ENCODE results near the gene GSE1. TPM values are rescaled to one million over a fixed set of nuclear protein-coding genes. Genes with fewer than 3 reads are reported as not detected.

The GSE1 gene
- total RNA-seq, 4 donors from 2014 or later: 79.7 to 196 (median 143) TPM

GRCh38 chr16:85642762-85643358 lies 29.7 kb downstream of the GSE1 start:
- no peak for TF ChIP-seq CTCF (IDR thresholded peaks at IDR 0.05)
- TF ChIP-seq POLR2A (IDR thresholded peaks at IDR 0.05): no peak
- Histone ChIP-seq H3K9me3 (no peaks in the 10 kb centered on the region), H3K27me3 (no peaks in the 10 kb centered on the region), H3K36me3 (no peaks in the 10 kb centered on the region), H3K27ac (no peak overlapping the region), H3K4me3 (no peak overlapping the region), H3K4me1 (peaks cover 0 to 36% (median 0%) of the 10 kb centered on the region in 4 donors)
- DNase-seq: no peak

GRCh38 chr16:85643631-85644030 lies 30.5 kb downstream of the GSE1 start:
- DNase-seq: no peak
- Histone ChIP-seq H3K36me3 (peaks cover 0 to 3% (median 0%) of the 10 kb centered on the region in 3 donors), H3K4me1 (peaks cover 0 to 36% (median 0%) of the 10 kb centered on the region in 4 donors), H3K27me3 (no peaks in the 10 kb centered on the region), H3K9me3 (no peaks in the 10 kb centered on the region), H3K4me3 (no peak overlapping the region), H3K27ac (no peak overlapping the region)
- TF ChIP-seq POLR2A (IDR thresholded peaks at IDR 0.05) (no peak), CTCF (IDR thresholded peaks at IDR 0.05) (no peak)

GRCh38 chr16:85644093-85644712 lies 31.1 kb downstream of the GSE1 start:
- H3K27me3 ChIP-seq: no peaks in the 10 kb centered on the region
- no peak overlapping the region for H3K4me3 ChIP-seq
- H3K36me3 ChIP-seq: peaks cover 0 to 9% (median 0%) of the 10 kb centered on the region in 3 donors
- H3K4me1 ChIP-seq: peaks cover 0 to 36% (median 0%) of the 10 kb centered on the region in 4 donors
- no peak overlapping the region for H3K27ac ChIP-seq
- TF ChIP-seq CTCF (IDR thresholded peaks at IDR 0.05) (no peak), POLR2A (IDR thresholded peaks at IDR 0.05) (no peak)
- no peaks in the 10 kb centered on the region for H3K9me3 ChIP-seq
- DNase-seq: no peak

- DNase-seq: no peak
- no peaks in the 10 kb centered on the region for H3K9me3 ChIP-seq
- no peak overlapping the region for H3K27ac ChIP-seq
- TF ChIP-seq CTCF (IDR thresholded peaks at IDR 0.05) (no peak), POLR2A (IDR thresholded peaks at IDR 0.05) (no peak)
- H3K4me1 ChIP-seq: peaks cover 0 to 36% (median 0%) of the 10 kb centered on the region in 4 donors
- H3K36me3 ChIP-seq: peaks cover 0 to 18% (median 0%) of the 10 kb centered on the region in 3 donors
- no peaks in the 10 kb centered on the region for H3K27me3 ChIP-seq
- H3K4me3 ChIP-seq: no peak overlapping the region
Measured at GRCh38 chr16:85645021-85645589, 32.0 kb downstream of the GSE1 start.

GRCh38 chr16:85646358-85646907 lies 33.3 kb downstream of the GSE1 start:
- Histone ChIP-seq H3K9me3 (no peaks in the 10 kb centered on the region), H3K4me1 (peaks cover 0 to 40% (median 0%) of the 10 kb centered on the region in 4 donors), H3K36me3 (peaks cover 0 to 23% (median 0%) of the 10 kb centered on the region in 3 donors), H3K4me3 (no peak overlapping the region), H3K27me3 (no peaks in the 10 kb centered on the region), H3K27ac (no peak overlapping the region)
- TF ChIP-seq CTCF (IDR thresholded peaks at IDR 0.05) (no peak), POLR2A (IDR thresholded peaks at IDR 0.05) (no peak)
- no peak for DNase-seq
